HG03097 (cell line): Measurements from ENCODE around the gene COBLL1.
"Not testable (repeated sequence)": the region's sequence is repeated elsewhere in the genome, so short reads cannot be mapped to it uniquely, and the experiment has no call there.

ENCODE experiments used
- ATAC-seq: cut with Tn5 transposase; IDR thresholded peaks from one replicate; pipeline ENCODE4 v1.9.1; 2021; ENCODE audit not compliant: unreplicated experiment, low FRiP score

Gene COBLL1, protein sequence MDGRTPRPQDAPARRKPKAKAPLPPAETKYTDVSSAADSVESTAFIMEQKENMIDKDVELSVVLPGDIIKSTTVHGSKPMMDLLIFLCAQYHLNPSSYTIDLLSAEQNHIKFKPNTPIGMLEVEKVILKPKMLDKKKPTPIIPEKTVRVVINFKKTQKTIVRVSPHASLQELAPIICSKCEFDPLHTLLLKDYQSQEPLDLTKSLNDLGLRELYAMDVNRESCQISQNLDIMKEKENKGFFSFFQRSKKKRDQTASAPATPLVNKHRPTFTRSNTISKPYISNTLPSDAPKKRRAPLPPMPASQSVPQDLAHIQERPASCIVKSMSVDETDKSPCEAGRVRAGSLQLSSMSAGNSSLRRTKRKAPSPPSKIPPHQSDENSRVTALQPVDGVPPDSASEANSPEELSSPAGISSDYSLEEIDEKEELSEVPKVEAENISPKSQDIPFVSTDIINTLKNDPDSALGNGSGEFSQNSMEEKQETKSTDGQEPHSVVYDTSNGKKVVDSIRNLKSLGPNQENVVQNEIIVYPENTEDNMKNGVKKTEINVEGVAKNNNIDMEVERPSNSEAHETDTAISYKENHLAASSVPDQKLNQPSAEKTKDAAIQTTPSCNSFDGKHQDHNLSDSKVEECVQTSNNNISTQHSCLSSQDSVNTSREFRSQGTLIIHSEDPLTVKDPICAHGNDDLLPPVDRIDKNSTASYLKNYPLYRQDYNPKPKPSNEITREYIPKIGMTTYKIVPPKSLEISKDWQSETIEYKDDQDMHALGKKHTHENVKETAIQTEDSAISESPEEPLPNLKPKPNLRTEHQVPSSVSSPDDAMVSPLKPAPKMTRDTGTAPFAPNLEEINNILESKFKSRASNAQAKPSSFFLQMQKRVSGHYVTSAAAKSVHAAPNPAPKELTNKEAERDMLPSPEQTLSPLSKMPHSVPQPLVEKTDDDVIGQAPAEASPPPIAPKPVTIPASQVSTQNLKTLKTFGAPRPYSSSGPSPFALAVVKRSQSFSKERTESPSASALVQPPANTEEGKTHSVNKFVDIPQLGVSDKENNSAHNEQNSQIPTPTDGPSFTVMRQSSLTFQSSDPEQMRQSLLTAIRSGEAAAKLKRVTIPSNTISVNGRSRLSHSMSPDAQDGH

DNA sequence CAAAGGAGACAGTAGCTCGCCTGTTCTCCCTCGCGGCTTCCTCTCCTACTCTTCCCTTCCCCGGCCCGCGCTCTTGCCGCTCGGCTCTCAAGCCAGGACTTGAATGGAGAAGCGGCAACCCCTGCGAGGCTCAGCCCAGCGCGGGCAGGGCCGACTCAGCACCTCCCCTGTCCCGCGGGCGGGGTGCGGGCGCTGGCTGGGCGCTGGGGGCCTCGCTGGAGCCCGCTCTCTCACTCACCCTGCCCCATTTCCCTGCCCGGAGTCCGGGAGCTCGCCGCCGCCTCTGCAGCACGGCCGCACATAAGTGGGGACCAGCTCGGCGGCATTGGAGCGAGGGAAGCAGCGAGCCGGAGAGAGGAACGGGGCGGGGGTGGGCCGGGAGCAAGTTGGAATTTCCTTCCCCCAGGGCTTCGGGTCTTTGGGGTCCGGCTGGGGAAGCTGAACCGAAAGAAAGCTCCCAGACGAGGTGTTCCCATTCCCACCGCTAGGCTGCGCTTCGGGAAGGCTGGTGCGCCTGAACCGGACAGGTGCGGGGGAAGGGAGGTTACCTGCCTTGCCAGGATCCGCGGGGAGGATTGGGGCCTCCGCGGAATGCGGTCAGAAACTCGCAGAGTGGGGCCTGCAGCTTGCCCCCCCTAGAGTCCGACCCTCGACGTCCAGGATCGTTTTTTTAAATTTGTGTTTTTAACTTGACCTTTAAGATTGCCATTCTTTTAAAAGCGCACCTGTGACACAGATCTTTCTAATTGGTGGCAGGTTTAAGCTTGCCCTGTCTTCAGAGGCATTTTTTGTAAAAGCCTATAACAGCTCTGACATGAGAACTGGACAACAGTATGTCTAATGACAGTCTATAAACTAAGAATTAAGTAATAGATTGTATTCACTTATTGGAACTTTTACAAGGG, at the start of gene COBLL1:
COBLL1 (minus strand) TSS at position 105 of the 905 bp plus-strand sequence. CDS start 627 bp downstream, outside the sequence.
- peak; percentile 56 for ATAC-seq

DNA sequence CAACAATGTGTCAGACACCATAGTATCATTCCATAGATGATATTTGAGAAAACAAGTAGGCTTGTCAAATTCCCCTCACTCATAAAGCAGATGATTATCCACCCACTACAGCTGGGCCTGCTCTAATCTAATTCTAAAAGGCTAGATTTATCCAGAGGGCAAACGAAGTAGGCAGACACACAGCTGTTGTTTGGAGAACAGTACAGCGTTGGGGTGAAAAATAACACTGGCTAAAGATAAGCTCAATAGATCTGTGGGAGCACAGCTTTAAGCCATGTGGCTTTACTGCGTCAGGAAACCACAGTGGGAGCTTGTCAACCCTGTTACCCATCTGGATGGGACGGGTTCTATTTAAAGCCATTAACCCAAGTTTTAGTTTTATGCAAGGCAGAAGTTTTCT, 48.9 kb upstream of the COBLL1 start:
- ATAC-seq = no peak

DNA sequence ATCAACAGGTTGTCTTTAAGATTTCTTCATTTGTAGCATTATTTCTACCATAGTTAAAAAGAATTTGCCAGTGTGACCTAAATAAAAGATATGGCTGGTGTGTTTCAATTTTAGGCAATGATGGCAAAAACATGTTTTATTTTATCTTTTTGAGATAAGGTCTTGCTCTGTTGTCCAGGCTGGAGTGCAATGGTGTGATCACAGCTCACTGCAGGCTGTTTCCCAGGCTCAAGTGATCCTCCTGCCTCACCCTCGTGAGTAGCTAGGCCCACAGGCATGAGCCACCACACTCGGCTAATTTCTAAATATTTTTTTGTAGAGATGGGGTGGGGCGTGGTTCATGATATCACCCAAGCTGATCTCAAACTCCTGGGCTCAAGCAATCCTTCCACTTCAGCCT, 47.0 kb upstream of the COBLL1 start:
- ATAC-seq = no peak

DNA sequence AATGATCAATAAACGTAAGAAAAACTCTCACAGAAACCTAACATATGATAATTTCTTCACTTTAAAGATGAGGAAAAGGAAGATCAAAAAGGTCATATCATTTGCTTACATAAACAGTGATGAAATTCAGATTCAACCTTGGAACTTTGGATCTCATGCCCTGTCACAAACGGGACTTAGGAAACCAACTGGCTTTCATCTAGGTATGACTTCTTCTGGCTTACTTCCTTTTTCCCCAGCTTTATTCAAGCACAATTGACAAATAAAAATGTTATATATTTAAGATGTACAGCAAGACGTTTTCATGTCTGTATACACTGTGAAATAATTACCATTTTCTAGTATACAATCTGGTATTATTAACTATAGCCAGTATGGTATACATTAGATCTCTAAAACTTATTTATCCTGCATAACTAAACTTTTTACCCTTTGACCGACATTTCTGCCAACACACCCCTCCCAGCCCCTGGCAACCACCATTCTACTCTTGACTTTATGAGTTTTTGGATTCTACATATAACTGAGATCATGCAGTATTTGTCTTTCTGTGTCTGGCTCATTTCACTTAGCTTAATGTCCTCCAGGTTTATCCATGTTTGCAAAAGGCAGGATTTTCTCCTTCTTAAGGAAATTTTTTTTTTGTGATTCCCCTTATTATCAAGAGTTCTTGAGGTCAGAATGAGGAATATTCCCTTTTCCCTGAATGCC, 46.0 kb upstream of the COBLL1 start:
- ATAC-seq = no peak

DNA sequence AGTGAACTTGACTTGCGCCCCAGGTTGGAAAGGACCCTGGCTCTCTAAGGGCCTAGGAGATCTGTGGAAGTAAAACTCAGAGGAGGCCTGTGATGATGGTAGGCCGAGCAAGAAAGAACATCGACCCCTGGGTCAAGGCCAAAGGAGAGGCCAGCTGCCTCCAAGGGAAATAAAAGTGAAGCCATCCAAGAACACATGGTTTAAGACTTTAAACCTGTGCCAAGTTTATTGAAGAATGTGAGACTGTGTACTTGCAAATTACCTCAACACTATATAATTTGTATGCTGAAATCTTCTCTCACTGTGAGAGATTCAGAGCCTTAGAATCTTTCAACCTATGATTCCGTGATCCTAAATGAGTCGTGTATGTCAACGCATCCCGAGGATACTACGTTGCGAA, 40.7 kb upstream of the COBLL1 start:
- ATAC-seq = no peak

DNA sequence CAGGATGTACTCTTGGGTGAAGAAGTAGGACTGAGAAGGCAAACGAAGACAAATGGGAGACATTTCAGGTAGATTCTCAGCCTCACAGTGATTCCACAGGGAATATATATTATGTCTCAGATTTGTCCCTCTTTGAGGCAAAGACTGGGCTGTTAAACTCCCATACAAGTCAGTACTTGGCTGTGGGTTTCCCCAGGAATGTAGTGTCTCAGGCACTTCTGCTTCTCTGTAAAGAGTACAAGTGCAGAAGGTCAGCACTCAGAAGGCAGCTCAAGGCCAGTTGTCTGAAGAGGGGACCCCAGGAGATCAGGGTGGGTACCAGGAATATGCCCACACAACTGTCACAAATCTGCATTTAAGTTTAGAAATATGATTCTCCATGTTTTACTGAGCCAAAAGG, 39.9 kb upstream of the COBLL1 start:
- no peak for ATAC-seq

DNA sequence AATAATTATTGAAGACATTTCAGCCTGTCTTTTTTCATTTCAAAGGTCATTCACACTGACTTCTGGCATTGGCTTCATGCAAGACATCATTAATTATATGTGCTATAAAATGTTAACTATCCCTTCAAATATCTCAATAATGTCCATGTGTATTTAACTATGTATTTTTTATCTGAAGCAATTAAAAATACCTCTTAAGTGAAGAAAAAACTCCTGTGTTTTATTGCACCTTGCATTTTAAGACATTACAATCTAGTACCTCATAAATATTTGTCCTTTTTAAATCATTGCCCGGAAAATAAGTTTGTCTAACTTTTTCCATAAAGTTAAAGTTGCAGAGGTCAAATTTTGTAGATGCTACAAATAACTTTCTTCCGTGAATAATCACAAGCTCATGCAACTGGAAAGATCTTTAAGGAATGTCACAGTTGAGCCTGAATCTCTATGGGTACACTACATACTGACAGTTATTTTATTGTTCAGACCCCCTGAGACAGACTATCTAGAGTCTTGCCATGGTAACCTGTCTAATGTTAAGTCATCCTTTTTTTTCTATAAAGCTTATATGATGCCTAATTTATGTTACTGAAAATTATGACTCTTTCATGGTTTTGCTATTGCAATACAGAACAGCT, 38.4 kb upstream of the COBLL1 start:
- no peak for ATAC-seq

DNA sequence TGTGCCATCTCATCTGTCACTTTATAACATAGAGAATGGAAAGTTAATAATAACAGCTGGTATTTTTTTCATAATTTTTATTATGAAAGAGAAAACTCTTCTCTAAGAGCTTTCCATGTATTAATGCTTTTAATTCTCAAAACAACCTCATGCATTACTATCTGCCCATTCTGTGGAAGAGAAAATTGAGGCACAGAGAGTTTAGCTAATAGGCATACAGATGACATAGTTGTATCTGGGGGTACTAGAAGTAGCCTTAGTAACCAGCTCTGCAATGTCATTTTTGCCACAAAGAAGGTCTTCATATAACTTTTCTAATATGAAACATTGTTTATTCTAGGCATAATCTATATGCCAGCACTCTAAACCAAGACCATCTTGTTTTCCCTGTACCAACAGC, 36.3 kb upstream of the COBLL1 start:
- ATAC-seq = no peak

DNA sequence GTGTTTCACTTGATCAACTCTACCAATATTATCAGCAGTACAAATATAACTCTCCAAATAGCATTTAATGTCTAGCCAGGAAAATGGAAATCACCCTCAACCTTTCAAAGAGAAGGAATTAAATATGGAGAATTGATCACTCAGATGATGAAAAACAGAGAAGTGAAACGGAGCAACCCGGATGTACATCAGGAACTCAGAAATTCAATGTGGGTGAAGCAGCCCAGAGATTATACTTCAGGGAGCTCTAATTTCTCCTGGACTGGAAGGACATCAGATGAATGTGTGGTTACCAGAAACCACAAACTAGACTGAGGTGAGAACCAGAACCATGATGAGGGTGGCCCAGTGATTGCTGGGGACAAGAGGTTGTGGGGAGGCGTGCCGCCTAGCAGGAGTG, 35.5 kb upstream of the COBLL1 start:
- ATAC-seq = no peak

DNA sequence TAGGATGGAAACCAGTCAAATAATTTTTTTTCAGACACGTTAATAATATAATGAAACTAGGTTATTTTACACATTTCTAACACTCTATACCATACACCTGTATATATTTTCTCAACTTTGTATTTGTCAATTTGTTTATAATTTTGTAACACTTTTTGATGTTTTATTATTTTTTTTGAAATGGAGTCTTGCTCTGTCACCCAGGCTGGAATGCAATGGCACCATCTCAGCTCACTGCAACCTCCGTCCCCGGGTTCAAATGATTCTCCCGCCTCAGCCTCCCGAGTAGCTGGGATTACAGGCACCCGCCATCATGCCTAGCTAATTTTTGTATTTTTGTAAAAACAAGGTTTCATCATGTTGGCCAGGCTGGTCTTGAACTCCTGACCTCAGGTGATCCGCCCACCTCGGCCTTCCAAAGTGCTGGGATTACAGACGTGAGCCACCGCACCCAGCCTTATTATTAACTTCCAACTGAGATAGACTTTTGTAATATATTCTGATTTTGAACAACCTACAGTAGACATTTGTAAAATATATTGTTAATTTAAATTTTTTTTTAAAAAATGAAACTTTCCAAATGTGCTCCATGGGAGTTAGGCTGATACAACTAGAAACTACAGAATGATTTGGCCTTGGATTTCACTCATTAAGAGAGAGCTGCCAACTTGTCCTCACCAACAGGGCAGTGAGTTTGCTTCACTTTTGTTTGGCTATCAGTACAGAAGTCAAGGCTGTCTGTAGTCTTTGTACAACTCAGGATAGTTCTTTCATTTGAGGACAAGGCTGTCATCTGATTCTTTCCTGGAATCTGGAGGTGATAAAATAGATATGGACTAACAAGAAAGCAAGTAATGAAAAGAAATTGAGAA, 33.9 kb upstream of the COBLL1 start:
- ATAC-seq = no peak

DNA sequence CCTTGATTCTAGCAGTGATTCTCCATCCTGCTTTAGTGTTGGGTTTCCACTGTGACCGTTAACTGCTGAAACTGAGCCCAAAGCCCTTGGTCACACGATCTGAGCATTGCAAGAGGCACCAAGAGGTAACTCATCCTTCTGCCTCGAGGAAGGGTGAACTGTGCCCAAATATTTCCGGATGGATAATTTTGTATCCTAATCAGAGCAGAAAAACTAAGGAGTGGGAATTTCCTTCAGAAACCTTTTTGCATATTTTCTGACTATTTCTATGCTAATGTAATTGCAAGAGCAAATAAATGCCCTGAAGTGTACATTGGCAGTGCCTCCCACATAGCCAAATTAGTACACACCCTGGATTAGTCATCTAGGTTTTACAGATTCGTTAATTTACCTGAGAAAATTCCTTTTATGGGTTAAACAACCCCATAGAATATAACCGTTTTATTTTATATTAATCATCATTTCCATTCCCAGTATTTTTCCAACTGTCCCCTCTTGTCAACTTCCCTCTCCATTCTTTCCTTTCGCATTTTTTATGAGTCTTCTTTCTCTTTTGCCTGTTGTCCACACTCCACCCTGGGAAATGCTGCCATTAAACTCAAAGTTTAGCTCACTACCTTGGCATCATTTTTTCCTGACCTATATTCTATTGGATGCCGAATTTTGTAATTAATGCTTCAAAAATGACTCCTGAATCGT, 31.7 kb upstream of the COBLL1 start:
- no peak for ATAC-seq

DNA sequence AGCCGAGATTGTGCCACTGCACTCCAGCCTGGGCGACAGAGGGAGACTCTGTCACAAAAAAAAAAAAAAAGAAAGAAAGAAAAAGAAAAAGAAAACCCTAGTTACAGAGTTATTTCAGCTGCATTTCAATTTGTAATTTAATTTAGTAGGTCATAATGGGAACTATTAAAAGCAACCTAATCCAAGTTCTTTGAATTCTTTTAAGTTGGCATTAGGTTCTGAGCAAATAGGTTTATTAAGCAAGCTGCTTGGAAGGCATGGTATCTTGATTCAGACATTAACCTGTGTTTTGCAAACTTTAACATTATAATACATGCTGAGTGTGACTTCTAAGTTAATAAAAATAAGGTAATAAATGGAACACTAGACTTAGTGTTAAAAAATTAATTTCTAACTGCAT, 29.8 kb upstream of the COBLL1 start:
- no peak for ATAC-seq

DNA sequence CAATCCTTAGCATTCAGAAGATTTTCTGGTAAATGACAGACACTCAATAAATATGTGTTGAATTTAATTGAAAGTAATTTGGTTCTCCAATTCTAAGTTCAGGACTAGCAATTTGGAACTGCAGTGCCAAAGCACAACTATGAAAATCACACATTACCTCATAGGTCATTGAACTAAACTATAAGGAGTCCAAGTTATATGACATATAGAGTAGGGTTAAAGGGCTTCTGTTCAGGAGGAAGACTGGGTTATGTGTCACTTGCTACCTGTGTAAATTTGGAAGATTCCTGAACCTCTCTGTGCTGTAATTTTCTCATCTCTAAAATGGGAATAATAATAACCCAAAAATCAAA, 27.8 kb upstream of the COBLL1 start:
- ATAC-seq = no peak

DNA sequence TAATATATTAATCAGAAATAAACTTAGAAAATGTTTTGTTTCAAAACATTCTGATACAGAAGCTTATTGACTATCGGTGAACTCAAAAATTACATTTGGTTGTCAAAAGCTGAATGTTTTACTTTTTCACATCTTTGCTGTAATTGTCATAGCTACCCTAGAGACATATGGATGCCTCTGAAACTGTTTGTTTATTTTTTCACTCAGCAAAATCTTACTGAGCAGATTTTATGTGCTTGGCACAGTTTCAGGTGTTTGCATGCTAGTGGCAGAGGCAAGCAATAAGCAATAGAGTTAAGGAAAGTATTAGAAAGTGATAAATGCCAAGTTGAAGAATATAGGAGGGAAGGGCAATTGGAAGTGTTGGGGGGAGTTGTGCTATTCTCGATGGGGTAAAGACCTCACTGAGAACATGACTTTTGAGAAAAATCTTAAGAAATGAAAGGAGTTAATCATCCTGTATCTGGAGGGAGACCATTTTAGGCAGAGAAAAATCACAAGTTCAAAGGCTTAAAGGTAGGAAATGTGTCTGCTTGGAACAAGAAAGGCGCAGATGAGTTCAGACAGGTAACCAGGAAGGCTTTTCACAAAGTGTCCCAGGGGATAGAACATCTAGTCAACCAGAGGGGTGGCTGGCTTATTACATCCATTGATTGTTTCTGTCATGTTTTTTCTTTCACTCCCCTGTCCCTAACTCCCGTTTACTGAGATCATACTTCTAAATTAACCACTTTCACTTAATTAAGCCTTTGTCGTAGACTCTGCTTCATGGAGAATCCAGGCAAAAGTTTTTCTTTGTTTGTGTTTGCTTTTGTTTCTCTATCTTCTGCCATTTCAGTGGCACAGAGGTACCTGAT, 27.2 kb upstream of the COBLL1 start:
- ATAC-seq = no peak

DNA sequence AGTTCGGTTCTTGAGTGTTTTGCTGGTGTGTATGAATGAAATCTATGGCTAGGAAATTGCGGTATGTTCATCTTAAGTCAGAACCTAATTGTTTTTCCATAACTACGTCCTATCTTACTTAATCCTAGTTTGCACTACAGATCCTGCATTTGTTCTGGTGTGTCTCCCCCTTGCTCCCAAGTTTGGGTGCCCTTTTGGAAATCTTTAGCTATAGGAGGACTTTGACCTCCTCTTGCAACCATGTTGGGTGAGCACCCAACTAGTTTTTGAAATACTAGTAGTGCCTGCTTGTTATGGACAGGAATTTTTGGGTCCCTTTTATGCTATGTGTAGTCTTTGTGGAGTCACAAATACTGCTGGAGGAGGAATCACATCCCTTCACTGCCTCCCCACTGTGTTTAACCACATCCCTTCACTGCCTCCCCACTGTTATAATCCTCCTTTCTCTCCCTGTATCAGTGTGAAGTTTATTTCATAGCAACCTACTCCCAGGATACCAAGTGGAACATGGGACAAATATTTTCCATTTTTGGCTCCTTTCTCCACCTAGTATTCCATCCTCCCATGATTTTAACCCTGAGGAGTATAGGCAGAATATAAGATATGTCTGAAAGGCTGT, 26.3 kb upstream of the COBLL1 start:
- ATAC-seq = no peak

DNA sequence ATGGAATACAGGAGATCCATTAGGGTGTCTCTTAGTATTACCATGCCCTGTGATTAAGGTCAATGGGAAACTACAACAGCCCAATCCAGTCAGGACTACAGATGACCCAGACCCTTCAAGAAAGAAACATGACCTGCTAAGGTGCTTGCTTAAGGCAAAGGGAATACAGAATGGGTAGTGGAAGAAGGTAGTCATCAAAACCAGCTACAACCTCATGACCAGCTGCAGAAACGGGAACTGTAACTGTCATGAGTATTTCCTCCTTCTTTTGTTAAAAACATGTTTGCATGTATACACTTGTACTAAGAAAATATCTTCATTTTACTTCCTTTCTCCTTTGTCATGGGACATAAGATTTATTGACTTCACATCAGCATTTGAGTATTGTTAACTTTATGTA, 24.8 kb upstream of the COBLL1 start:
- not testable (repeated sequence) for ATAC-seq
